HEK293T (cell line): ENCODE results near the gene VTI1A.
A peak's percentile ranks its signal among the peaks of the same experiment; 100 is the strongest.

Source experiments
- CTCF ChIA-PET: fragments of 350-600 bp; formaldehyde crosslinking; extraction: SDS; loops from one replicate; lab custom pipeline; 2021; ENCODE audit warnings: antibody characterized with exemption, inconsistent platforms; lab: Yijun Ruan, JAX
- POLR2A ChIA-PET: fragments of 350-600 bp; formaldehyde crosslinking; extraction: SDS; loops from one replicate; lab custom pipeline; 2020; ENCODE audit warnings: antibody characterized with exemption, inconsistent platforms; lab: Yijun Ruan, JAX
- DNase-seq: peaks from one replicate; pipeline ENCODE4 v3.0.0; 2012; ENCODE audit warnings: mixed read lengths; ENCODE audit errors: extremely low spot score
- ARNT ChIP-seq: fragments of 450-650 bp; IDR thresholded peaks from 2 replicates; pipeline ENCODE4 v1.6.1; 2017; ENCODE audit warnings: mild to moderate bottlenecking
- BHLHE40 ChIP-seq: fragments of 450-650 bp; IDR thresholded peaks from 2 replicates; pipeline ENCODE4 v1.6.1; 2016; ENCODE audit warnings: mild to moderate bottlenecking, moderate library complexity, borderline replicate concordance
- CTBP1 ChIP-seq: fragments of 450-650 bp; IDR thresholded peaks from 2 replicates; pipeline ENCODE4 v1.6.1; 2016; ENCODE audit warnings: borderline replicate concordance
- ELF4 ChIP-seq: fragments of 450-650 bp; IDR thresholded peaks from 2 replicates; pipeline ENCODE4 v1.6.1; 2017; ENCODE audit warnings: antibody characterized with exemption
- FOXA1 ChIP-seq: fragments of 450-650 bp; IDR thresholded peaks from 2 replicates; pipeline ENCODE4 v1.6.1; 2016; ENCODE audit warnings: mild to moderate bottlenecking
- FOXK2 ChIP-seq: fragments of 450-650 bp; IDR thresholded peaks from 2 replicates; pipeline ENCODE4 v1.6.1; 2016; ENCODE audit warnings: mild to moderate bottlenecking
- FOXM1 ChIP-seq: fragments of 450-650 bp; IDR thresholded peaks from 2 replicates; pipeline ENCODE4 v1.6.1; 2017; ENCODE audit warnings: mild to moderate bottlenecking, borderline replicate concordance
- HDGF ChIP-seq: fragments of 450-650 bp; IDR thresholded peaks from 2 replicates; pipeline ENCODE4 v1.6.1; 2017; ENCODE audit warnings: antibody characterized with exemption, borderline replicate concordance
- L3MBTL2 ChIP-seq: fragments of 450-650 bp; conservative IDR thresholded peaks from 2 replicates; pipeline ENCODE4 v1.6.1; 2016; ENCODE audit warnings: mild to moderate bottlenecking
- LEF1 ChIP-seq: fragments of 450-650 bp; IDR thresholded peaks from 2 replicates; pipeline ENCODE4 v1.6.1; 2017; ENCODE audit warnings: mild to moderate bottlenecking, borderline replicate concordance
- NFRKB ChIP-seq: fragments of 450-650 bp; IDR thresholded peaks from 2 replicates; pipeline ENCODE4 v1.6.1; 2016; ENCODE audit warnings: mild to moderate bottlenecking, moderate library complexity
- SP1 ChIP-seq: fragments of 450-650 bp; IDR thresholded peaks from 2 replicates; pipeline ENCODE4 v1.6.1; 2017
- SUZ12 ChIP-seq: fragments of 450-650 bp; IDR thresholded peaks from 2 replicates; pipeline ENCODE4 v1.6.1; 2016; ENCODE audit warnings: mild to moderate bottlenecking
- TARDBP ChIP-seq: fragments of 450-650 bp; IDR thresholded peaks from 2 replicates; pipeline ENCODE4 v1.6.1; 2016
- ZNF384 ChIP-seq: fragments of 450-650 bp; IDR thresholded peaks from 2 replicates; pipeline ENCODE4 v1.6.1; 2016
- TF ChIP-seq, protein P1 (sequence below): fragments of 450-650 bp; IDR thresholded peaks from 2 replicates; pipeline ENCODE4 v1.6.1; 2016

Gene VTI1A

DNA sequence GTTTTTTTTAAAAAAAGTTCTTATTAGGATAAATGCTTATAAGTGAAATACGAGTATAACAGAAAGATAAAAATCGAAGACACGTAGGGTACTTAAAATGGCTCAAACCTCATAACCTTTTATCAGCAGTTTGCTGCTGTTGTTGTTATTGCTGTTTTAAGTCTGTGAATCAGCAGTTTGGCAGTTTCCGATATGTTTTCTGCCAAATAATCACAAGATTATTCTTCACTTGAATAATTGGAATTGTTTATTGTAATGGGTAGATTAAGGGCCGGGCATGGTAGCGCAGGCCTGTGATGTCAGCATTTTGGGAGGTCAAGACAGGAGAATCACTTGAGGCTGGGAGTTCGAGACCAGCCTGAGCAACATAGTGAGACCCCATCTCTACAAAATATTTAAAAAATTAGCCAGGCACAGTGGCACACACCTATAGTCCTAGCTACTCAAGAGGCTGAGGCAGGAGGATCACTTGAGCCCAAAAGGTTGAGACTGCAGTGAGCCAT lies 177.6 kb downstream of the VTI1A start:
- ChIA-PET POLR2A (no interaction called here), CTCF (no interaction called here)
- no peak for DNase-seq
- TF ChIP-seq L3MBTL2 (no peak), SUZ12 (no peak), TARDBP (no peak), NFRKB (no peak), FOXA1 (no peak), CTBP1 (no peak), ZNF384 (no peak), BHLHE40 (no peak), LEF1 (no peak), FOXM1 (no peak), ARNT (no peak), SP1 (no peak)
- TF ChIP-seq, protein P1, sequence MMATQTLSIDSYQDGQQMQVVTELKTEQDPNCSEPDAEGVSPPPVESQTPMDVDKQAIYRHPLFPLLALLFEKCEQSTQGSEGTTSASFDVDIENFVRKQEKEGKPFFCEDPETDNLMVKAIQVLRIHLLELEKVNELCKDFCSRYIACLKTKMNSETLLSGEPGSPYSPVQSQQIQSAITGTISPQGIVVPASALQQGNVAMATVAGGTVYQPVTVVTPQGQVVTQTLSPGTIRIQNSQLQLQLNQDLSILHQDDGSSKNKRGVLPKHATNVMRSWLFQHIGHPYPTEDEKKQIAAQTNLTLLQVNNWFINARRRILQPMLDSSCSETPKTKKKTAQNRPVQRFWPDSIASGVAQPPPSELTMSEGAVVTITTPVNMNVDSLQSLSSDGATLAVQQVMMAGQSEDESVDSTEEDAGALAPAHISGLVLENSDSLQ, result no peak

DNA sequence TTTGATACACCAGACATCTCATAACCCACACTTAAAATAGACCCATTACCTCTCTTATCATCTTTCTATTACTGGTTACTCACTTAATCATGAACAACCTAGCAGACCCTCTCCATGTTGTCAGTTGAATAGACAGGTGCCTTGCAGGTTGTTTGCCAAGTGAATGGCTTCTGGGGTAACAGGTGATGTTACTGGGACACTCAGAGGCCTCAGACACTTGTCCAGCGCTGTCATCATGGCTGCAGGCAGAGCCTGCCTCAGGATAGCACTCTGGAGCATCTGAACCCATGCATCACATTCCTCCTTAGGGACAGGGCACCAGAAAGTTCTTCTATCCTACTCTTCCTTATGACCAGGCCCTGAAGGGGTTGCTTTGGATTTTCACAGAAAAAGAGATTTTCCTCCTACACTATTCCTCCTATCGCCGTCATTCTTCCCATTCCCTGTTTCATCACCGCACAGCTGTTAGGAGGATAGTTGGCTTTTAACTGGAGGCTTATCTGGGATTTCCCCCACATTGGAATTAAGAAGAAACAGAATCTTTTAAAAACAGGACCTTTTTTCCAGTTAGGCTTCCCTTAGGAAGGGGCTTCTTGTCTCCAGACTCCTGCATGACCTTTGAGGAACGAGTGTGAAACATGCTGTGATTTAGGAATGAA lies 182.1 kb downstream of the VTI1A start:
- ChIA-PET POLR2A (no interaction called here), CTCF (no interaction called here)
- TF ChIP-seq LEF1, result no peak
- no peak for TF ChIP-seq L3MBTL2
- no peak for TF ChIP-seq NFRKB
- TF ChIP-seq FOXM1, result no peak
- no peak for TF ChIP-seq HDGF
- TF ChIP-seq SUZ12, result no peak
- no peak for DNase-seq

DNA sequence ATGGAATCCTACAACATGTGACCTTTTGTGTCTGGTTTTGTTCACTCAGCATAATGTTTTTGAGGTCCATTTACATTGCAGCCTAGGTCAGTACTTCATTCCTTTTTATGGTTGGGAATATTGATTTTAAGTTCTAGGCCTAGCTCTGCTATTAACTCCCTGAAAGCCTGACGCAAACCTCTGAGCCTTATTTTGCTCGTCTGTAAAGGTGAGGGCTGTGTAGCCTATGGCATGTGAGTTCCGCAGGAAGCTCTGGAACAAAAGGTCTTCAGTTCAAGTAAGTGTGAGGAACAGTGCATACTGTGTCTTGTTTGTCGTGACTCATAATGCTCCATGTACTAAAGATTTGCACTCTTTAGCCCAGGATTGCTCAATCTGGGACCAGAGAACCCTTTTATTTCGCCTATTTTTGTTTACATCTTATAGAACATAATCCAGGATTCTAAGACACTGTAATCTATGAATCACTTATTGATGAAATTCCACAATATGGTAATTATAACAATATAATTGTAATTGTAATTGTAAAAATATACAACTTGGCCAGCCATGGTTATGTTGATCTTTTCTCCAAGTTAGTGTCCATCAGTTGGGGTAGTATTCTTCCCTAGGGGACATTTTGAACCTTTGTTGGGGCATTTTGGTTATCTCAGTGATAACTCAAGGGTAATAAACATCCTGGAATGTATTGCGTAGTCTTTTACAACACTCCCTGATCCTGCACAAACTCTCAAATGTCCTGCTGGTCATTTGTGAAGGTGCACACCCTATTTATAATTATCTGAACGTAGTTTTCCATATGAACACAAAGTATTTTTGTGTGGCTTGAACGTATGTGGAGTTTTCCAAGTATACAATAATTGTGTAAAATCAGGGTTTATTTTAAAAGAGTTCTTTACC lies 184.7 kb downstream of the VTI1A start:
- POLR2A ChIA-PET, result no interaction called here
- TF ChIP-seq NFRKB (no peak), L3MBTL2 (no peak), BHLHE40 (no peak), TARDBP (no peak), ARNT (no peak), HDGF (no peak), SUZ12 (no peak), CTBP1 (no peak), FOXK2 (no peak), LEF1 (no peak), FOXA1 (no peak), FOXM1 (no peak), ELF4 (no peak), ZNF384 (no peak), SP1 (no peak)
- TF ChIP-seq, protein P1, result no peak
- CTCF ChIA-PET, result no interaction called here
- no peak for DNase-seq

DNA sequence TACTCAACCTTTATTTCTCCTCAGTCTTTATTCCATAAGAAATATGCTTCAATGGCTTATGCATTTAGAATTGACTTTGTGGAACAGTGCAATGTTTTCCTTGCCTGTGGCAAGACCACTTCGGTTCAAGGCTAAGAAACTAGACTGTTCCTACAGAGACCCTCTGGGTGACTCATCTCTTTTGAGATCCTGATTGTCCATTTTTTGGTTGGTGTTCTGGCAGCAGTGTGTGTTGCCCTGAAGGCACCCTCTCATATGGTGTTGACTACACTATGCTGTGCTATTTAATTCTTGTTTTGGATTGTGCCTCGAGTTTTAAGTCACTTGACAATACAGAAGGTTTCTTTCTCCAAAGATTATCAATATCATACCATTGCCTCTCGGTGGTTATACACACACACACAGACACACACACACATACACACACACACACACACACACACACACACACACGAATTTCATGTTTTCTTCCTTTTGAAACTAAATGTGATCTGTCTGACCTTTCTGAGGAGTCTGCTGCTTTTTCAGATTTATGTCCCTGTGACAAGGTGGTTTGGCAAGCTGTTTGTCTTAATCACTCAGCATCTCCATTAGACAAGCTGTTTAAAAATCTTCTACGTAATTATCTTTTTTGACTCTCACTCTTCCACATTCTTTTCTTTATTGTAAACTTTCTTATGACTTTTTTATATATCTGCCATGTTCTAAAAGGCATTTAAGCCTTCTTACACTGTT lies 187.2 kb downstream of the VTI1A start:
- ChIA-PET POLR2A (no interaction called here), CTCF (no interaction called here)
- DNase-seq, result no peak
- TF ChIP-seq, protein P1, result peak; percentile 77
- no peak for TF ChIP-seq FOXA1

DNA sequence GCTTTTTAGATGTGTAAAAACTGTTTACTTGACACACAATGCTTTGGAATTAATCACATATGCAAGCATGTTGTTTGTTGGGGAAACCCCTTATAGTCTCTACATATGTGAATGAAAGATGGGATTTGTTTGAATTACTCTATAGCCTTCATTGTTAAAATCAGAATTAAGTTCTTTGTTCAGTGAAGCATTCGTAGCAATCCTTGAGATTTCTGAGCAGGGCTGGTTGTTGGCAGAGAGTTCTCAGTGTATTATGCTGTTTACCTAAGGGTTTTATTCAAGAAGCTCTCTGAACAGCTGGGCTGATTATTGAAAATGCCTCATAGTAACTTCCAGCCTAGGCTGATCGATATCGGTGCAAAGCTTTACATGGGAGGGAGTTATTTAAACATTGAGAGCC lies 190.9 kb downstream of the VTI1A start:
- DNase-seq, result no peak
- TF ChIP-seq BHLHE40 (no peak), FOXM1 (no peak), LEF1 (no peak), HDGF (no peak), CTBP1 (no peak), FOXA1 (no peak), ELF4 (no peak), NFRKB (no peak), SUZ12 (no peak), SP1 (no peak), ZNF384 (no peak), TARDBP (no peak), L3MBTL2 (no peak), ARNT (no peak), FOXK2 (no peak)
- TF ChIP-seq, protein P1, result no peak
- POLR2A ChIA-PET, result no interaction called here
- CTCF ChIA-PET, result interaction anchor here (0.6 kb wide), 1 partner anchor 410 kb away, joined by 3 read pairs; no protein-coding TSS in a partner anchor
